MM.1S (cell line): ENCODE results near the gene LAMP1.
"Not testable (repeated sequence)": the region's sequence is repeated elsewhere in the genome, so short reads cannot be mapped to it uniquely, and the experiment has no call there.

Experiments used
- CTCF ChIP-seq: fragments of 300-600 bp; sonication (generic); IDR thresholded peaks from 2 replicates; pipeline ENCODE4 v1.5.1; 2016; ENCODE audit warnings: antibody characterized with exemption, low read length, mixed read lengths
- EZH2 ChIP-seq: fragments of 300-600 bp; sonication (generic); optimal IDR thresholded peaks from 2 replicates; pipeline ENCODE3; 2017; ENCODE audit warnings: low read depth, mild to moderate bottlenecking, antibody characterized with exemption, low read length, mixed read lengths

GRCh38 chr13:113257908-113258307 is 39.1 kb upstream of the LAMP1 start:
- not testable (repeated sequence) for TF ChIP-seq CTCF, EZH2
